Activated CD8-positive, alpha-beta memory T cell treated with anti-CD3 and anti-CD28 coated beads for 24 hours (primary cell): Measurements from ENCODE around the gene HRH1.
"Not testable (repeated sequence)": the region's sequence is repeated elsewhere in the genome, so short reads cannot be mapped to it uniquely, and the experiment has no call there.

Experiments
- DNase-seq: peaks from one replicate; pipeline ENCODE4 v3.0.0-alpha.2; 2020

The HRH1 gene

GRCh38 chr3:11211531-11212298 lies 57.4 kb downstream of the HRH1 start:
- DNase-seq: no peak

- DNase-seq: no peak
Observed at GRCh38 chr3:11212299-11212608, 58.0 kb downstream of the HRH1 start.

- DNase-seq: no peak
Observed at GRCh38 chr3:11212784-11213183, 58.5 kb downstream of the HRH1 start.

- DNase-seq: no peak
Observed at GRCh38 chr3:11213810-11214450, 59.6 kb downstream of the HRH1 start.

- DNase-seq: no peak
Observed at GRCh38 chr3:11214451-11214978, 60.2 kb downstream of the HRH1 start.

- DNase-seq: not testable (repeated sequence)
Observed at GRCh38 chr3:11217370-11217769, 63.1 kb downstream of the HRH1 start.

- DNase-seq: no peak
Observed at GRCh38 chr3:11220230-11220629, 65.9 kb downstream of the HRH1 start.

GRCh38 chr3:11221818-11222415 lies 67.6 kb downstream of the HRH1 start:
- no peak for DNase-seq

- no peak for DNase-seq
Observed at GRCh38 chr3:11224010-11224409, 69.7 kb downstream of the HRH1 start.

- DNase-seq: no peak
Observed at GRCh38 chr3:11224870-11225229, 70.6 kb downstream of the HRH1 start.

- no peak for DNase-seq
Observed at GRCh38 chr3:11226042-11226370, 71.7 kb downstream of the HRH1 start.

GRCh38 chr3:11228041-11228440 lies 73.7 kb downstream of the HRH1 start:
- DNase-seq: no peak

- no peak for DNase-seq
Observed at GRCh38 chr3:11230125-11230524, 75.8 kb downstream of the HRH1 start.

- DNase-seq: no peak
Observed at GRCh38 chr3:11230832-11231231, 76.5 kb downstream of the HRH1 start.

- no peak for DNase-seq
Observed at GRCh38 chr3:11235385-11235784, 81.1 kb downstream of the HRH1 start.

- peak; percentile 89 for DNase-seq
Observed at GRCh38 chr3:11236588-11237461, 82.5 kb downstream of the HRH1 start.

- no peak for DNase-seq
Observed at GRCh38 chr3:11238060-11238459, 83.8 kb downstream of the HRH1 start.

- no peak for DNase-seq
Observed at GRCh38 chr3:11238880-11239279, 84.6 kb downstream of the HRH1 start.

GRCh38 chr3:11239796-11240195 lies 85.5 kb downstream of the HRH1 start:
- no peak for DNase-seq

- DNase-seq: peak; percentile 64
Observed at GRCh38 chr3:11240496-11240895, 86.2 kb downstream of the HRH1 start.

- DNase-seq: no peak
Observed at GRCh38 chr3:11244121-11244677, 89.9 kb downstream of the HRH1 start.

- no peak for DNase-seq
Observed at GRCh38 chr3:11245276-11245675, 91.0 kb downstream of the HRH1 start.
